Smooth muscle cell (in vitro differentiated cells): ENCODE data around the gene ZBP1. TPM values are rescaled to one million over a fixed set of nuclear protein-coding genes. Genes with fewer than 3 reads are reported as not detected.
A peak's percentile ranks its signal among the peaks of the same experiment; 100 is the strongest.

Source experiments
- DNase-seq: peaks from one replicate; lab custom pipeline; 2025; ENCODE audit not compliant: unreplicated experiment; lab: John Stamatoyannopoulos, UW
- H2AFZ ChIP-seq: fragments of 200-600 bp; sonication (generic); 2 replicates; pipeline ENCODE4 v1.6.0; 2016; ENCODE audit warnings: antibody characterized with exemption, low read depth, mild to moderate bottlenecking
- H3F3A ChIP-seq: fragments of 200-600 bp; sonication (generic); 2 replicates; pipeline ENCODE4 v1.6.0; 2017; ENCODE audit warnings: antibody characterized with exemption, low read depth
- H3K27ac ChIP-seq: fragments of 200-600 bp; sonication (generic); 2 replicates; pipeline ENCODE4 v1.5.1; 2016; ENCODE audit warnings: low read depth, mild to moderate bottlenecking
- H3K27me3 ChIP-seq: fragments of 200-600 bp; sonication (generic); 2 replicates; pipeline ENCODE4 v1.6.1; 2016; ENCODE audit warnings: low read depth, mild to moderate bottlenecking
- H3K36me3 ChIP-seq: fragments of 200-600 bp; sonication (generic); 2 replicates; pipeline ENCODE4 v1.5.1; 2016; ENCODE audit warnings: low read depth
- H3K4me1 ChIP-seq: fragments of 200-600 bp; sonication (generic); 2 replicates; pipeline ENCODE4 v1.5.1; 2016; ENCODE audit warnings: low read depth
- H3K4me2 ChIP-seq: fragments of 200-600 bp; sonication (generic); 2 replicates; pipeline ENCODE4 v1.6.0; 2016; ENCODE audit warnings: mild to moderate bottlenecking
- H3K4me3 ChIP-seq: fragments of 200-600 bp; sonication (generic); 2 replicates; pipeline ENCODE4 v1.5.1; 2016; ENCODE audit warnings: mild to moderate bottlenecking
- H3K79me2 ChIP-seq: fragments of 200-600 bp; sonication (generic); 2 replicates; pipeline ENCODE4 v1.6.0; 2016; ENCODE audit warnings: low read depth, mild to moderate bottlenecking
- H3K9ac ChIP-seq: fragments of 200-600 bp; sonication (generic); 2 replicates; pipeline ENCODE4 v1.6.0; 2016; ENCODE audit warnings: low read depth
- H3K9me3 ChIP-seq: fragments of 200-600 bp; sonication (generic); replicated peaks from 2 replicates; pipeline ENCODE4 v1.5.1; 2016; ENCODE audit warnings: low read depth
- H4K20me1 ChIP-seq: fragments of 200-600 bp; sonication (generic); 2 replicates; pipeline ENCODE4 v1.6.0; 2016; ENCODE audit warnings: low read depth
- CTCF ChIP-seq: fragments of 200-600 bp; sonication (generic); IDR thresholded peaks from 2 replicates; pipeline ENCODE4 v1.5.1; 2017; ENCODE audit warnings: borderline replicate concordance, mild to moderate bottlenecking, antibody characterized with exemption; ENCODE audit not compliant: insufficient read depth, poor library complexity, severe bottlenecking
- WGBS: methylation state at CpG from one replicate; pipeline ENCODE4 v1.1.7; 2016; ENCODE audit warnings: low lambda C conversion rate; 5-methylcytosine and 5-hydroxymethylcytosine counted together
- polyA plus RNA-seq: library from polyadenylated mRNA; unstranded; fragments of >200 nt; fragmentation: Nextera tagmentation; extraction: Ambion mirVana; gene quantifications from 2 replicates; pipeline ENCODE4 v1.2.1, GENCODE V29; 2016
- total RNA-seq: library from RNA; depleted of rRNA; stranded (reverse); fragments of >200 nt; gene quantifications from 2 replicates; pipeline ENCODE4 v1.2.3, GENCODE V29; 2014

ZBP1 gene
- total and polyA plus RNA-seq, 2 experiments from 2014 or later, result not detected

- H3K4me1 ChIP-seq, result no peaks in the 10 kb centered on the region
- no peak overlapping the region for H3K9ac ChIP-seq
- no peak for TF ChIP-seq CTCF
- H2AFZ ChIP-seq, result peak overlapping the region; percentile 46
- no peaks in the 10 kb centered on the region for H3F3A ChIP-seq
- no peaks in the 10 kb centered on the region for H3K9me3 ChIP-seq
- no peaks in the 10 kb centered on the region for H3K79me2 ChIP-seq
- no peak overlapping the region for H3K4me2 ChIP-seq
- H3K27ac ChIP-seq, result no peak overlapping the region
- no peak overlapping the region for H3K4me3 ChIP-seq
- no peaks in the 10 kb centered on the region for H3K36me3 ChIP-seq
- H3K27me3 ChIP-seq, result peaks cover 4% of the 10 kb centered on the region
- DNase-seq, result no peak
- 82% methylated on average over 26 of the region's 29 CpGs for WGBS
- H4K20me1 ChIP-seq, result no peaks in the 10 kb centered on the region
Observed at GRCh38 chr20:57628047-57628961, 8.1 kb upstream of the ZBP1 start.

- WGBS, result 100% methylated on average over 2 of the region's 2 CpGs
- DNase-seq, result no peak
Observed at GRCh38 chr20:57627339-57627738, 7.1 kb upstream of the ZBP1 start.

GRCh38 chr20:57625978-57626377 is 5.8 kb upstream of the ZBP1 start:
- Histone ChIP-seq H3K27ac (no peak overlapping the region), H2AFZ (no peak overlapping the region), H3K4me3 (no peak overlapping the region), H3K79me2 (no peaks in the 10 kb centered on the region), H3K36me3 (no peaks in the 10 kb centered on the region), H4K20me1 (no peaks in the 10 kb centered on the region), H3K4me2 (no peak overlapping the region), H3K9me3 (no peaks in the 10 kb centered on the region), H3F3A (no peaks in the 10 kb centered on the region), H3K4me1 (no peaks in the 10 kb centered on the region), H3K27me3 (no peaks in the 10 kb centered on the region), H3K9ac (no peak overlapping the region)
- 87% methylated on average over 2 of the region's 2 CpGs for WGBS
- TF ChIP-seq CTCF, result no peak
- no peak for DNase-seq

More at GRCh38 chr20:57627339-57627738, 7.1 kb upstream of the ZBP1 start:
- TF ChIP-seq CTCF, result no peak
- Histone ChIP-seq H3K9ac (no peak overlapping the region), H4K20me1 (no peaks in the 10 kb centered on the region), H3K27ac (no peak overlapping the region), H2AFZ (no peak overlapping the region), H3K4me2 (no peak overlapping the region), H3K36me3 (no peaks in the 10 kb centered on the region), H3K4me1 (no peaks in the 10 kb centered on the region), H3K9me3 (no peaks in the 10 kb centered on the region), H3K79me2 (no peaks in the 10 kb centered on the region), H3F3A (no peaks in the 10 kb centered on the region), H3K27me3 (peaks cover 3% of the 10 kb centered on the region), H3K4me3 (no peak overlapping the region)
